Renal cortex interstitium (tissue), 11 donors: ENCODE measurements around the gene ECEL1. TPM values are rescaled to one million over a fixed set of nuclear protein-coding genes. Genes with fewer than 3 reads are reported as not detected.

Source experiments
- DNase-seq, 11 donors: peaks; one replicate each; pipeline ENCODE4 v3.0.0-alpha.2; 2013; ENCODE audit warnings: low read depth in 9 of 11, low spot score in 4 of 11; ENCODE audit errors: extremely low read depth in 1 of 11
- polyA plus RNA-seq, 3 donors: library from polyadenylated mRNA; unstranded; fragments of 120-200 nt; gene quantifications; one replicate each; pipeline ENCODE4 v1.2.1, GENCODE V29; 2013; ENCODE audit not compliant: insufficient read length in 3 of 3

The ECEL1 gene
- polyA plus RNA-seq, 3 donors = 13.8 to 27.8 (median 21.4) TPM

GRCh38 chr2:232525791-232526371 is 38.2 kb upstream of the ECEL1 start, which contains the start of gene CHRND:
CHRND (plus strand) TSS chr2:232526160; CDS start chr2:232526216, 56 bp downstream.
- DNase-seq = peak in 2 of 11 donors; percentile 51 to 60

DNA sequence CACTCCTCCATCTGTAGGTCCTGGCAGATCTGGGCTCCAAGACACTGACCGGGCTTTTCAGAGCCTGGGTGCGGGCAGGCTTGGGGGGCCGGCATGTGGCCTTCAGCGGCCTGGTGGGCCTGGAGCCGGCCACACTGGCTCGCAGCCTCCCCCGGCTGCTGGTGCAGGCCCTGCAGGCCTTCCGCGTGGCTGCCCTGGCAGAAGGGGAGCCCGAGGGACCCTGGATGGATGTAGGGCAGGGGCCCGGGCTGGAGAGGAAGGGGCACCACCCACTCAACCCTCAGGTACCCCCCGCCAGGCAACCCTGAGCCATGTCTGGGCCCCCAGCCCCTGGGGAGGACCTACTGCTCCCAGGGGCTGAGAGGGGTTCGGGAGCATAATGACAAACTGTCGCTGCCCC is 37.6 kb upstream of the ECEL1 start:
- no peak for DNase-seq

- DNase-seq = no peak
Observed at GRCh38 chr2:232524771-232525170, 37.1 kb upstream of the ECEL1 start.

GRCh38 chr2:232523682-232524597 is 36.3 kb upstream of the ECEL1 start:
- no peak for DNase-seq

- DNase-seq = no peak
Observed at GRCh38 chr2:232523402-232523681, 35.7 kb upstream of the ECEL1 start.

DNA sequence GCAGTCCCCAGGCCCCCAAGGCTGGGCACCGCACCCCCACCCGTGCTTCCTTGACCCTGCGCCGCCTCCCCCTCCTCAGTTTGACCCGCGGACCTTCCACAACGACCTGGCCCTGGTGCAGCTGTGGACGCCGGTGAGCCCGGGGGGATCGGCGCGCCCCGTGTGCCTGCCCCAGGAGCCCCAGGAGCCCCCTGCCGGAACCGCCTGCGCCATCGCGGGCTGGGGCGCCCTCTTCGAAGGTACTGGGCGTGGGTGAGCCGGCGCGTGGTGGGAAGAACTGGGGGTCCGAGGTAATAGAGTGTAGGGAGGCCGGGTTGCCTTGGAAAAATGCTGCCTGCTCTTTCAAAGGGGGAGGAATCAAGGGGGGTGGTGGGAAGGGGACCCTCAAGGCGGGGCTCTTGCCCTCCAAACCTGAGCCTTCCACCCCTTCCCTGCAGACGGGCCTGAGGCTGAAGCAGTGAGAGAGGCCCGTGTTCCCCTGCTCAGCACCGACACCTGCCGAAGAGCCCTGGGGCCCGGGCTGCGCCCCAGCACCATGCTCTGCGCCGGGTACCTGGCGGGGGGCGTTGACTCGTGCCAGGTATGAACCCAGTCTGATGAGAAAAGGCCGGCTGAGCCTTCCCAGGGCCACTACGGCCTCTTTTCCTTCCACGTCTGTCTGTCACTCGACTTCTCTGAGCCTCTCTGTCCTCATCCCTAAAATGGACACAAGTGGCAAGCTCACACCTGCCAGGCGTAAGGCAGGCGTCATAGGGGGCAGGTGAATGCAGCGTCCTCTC is 35.2 kb upstream of the ECEL1 start:
- DNase-seq = no peak

GRCh38 chr2:232521959-232522622 is 34.5 kb upstream of the ECEL1 start:
- DNase-seq = no peak

DNA sequence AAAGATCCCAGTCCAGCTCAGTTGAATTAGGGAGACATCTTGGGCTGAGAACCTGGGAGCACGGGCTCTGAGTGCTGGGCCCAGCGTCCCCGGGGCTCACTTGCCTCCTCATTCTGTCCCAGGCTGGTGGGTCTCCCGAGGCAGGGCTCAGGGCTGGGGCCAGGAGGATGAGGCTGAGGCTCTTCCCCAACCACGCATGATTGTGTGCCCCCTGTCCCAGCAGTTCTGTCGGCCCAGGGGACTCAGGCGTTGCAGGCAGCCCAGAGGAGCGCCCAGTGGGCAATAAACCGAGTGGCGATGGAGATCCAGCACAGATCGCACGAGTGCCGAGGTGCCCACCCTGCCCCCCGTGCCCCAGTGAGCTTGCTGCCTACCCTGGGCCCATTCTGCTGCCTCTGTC is 33.5 kb upstream of the ECEL1 start:
- no peak for DNase-seq

- DNase-seq = no peak
Observed at GRCh38 chr2:232520489-232520888, 32.9 kb upstream of the ECEL1 start.

- no peak for DNase-seq
Observed at GRCh38 chr2:232519581-232520438, 32.2 kb upstream of the ECEL1 start, which contains the start of gene PRSS56. PRSS56 (plus strand) TSS chr2:232520388; CDS start chr2:232520599, 211 bp downstream.

- DNase-seq = no peak
Observed at GRCh38 chr2:232518844-232519243, 31.2 kb upstream of the ECEL1 start.

GRCh38 chr2:232516551-232516950 is 28.9 kb upstream of the ECEL1 start:
- no peak for DNase-seq

GRCh38 chr2:232515639-232516038 is 28.0 kb upstream of the ECEL1 start:
- DNase-seq = no peak

DNA sequence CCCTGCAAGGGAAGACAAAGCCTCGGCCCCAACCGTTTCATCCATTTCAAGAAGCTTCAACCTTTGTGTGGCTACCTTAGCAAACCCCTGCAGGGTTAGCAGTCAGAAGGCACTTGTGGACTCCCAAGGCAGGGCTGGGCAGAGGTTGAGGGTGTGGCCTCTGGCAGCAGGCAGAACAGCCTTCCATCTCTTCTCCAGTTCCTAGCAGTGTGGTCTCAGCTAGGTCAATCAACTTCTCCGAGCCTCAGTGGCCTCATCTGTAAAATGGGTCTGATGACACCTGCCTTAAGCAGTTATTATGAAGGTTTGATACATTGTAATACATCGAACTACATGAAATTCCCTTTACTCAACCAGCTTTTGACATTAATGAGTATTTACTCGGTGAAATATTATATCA is 25.7 kb upstream of the ECEL1 start:
- no peak for DNase-seq

GRCh38 chr2:232512602-232513001 is 25.0 kb upstream of the ECEL1 start:
- peak in 1 of 11 donors; percentile 65 for DNase-seq

GRCh38 chr2:232511336-232511890 is 23.8 kb upstream of the ECEL1 start:
- DNase-seq = no peak

- no peak for DNase-seq
Observed at GRCh38 chr2:232508251-232508650, 20.6 kb upstream of the ECEL1 start.

GRCh38 chr2:232506709-232507108 is 19.1 kb upstream of the ECEL1 start:
- DNase-seq = no peak
